ENCODE measurements around the gene ERC2.

Gene ERC2

GRCh38 chr3:55698831-55699230, 769.4 kb downstream of the ERC2 start:
- in situ Hi-C loops (cut with MboI; ENCODE audit: low sequenced_read_pairs) = no loop called here

- in situ Hi-C loops (cut with MboI; ENCODE audit: low sequenced_read_pairs) = no loop called here
Measured at GRCh38 chr3:55697177-55697865, 770.9 kb downstream of the ERC2 start.

- in situ Hi-C loops (cut with MboI; ENCODE audit: low sequenced_read_pairs) = no loop called here
Measured at GRCh38 chr3:55692957-55693558, 775.2 kb downstream of the ERC2 start.

- in situ Hi-C loops (cut with MboI; ENCODE audit: low sequenced_read_pairs) = no loop called here
Measured at GRCh38 chr3:55692295-55692956, 775.8 kb downstream of the ERC2 start.

- in situ Hi-C loops (cut with MboI; ENCODE audit: low sequenced_read_pairs) = no loop called here
Measured at GRCh38 chr3:55691141-55691540, 777.1 kb downstream of the ERC2 start.

GRCh38 chr3:55690726-55691125, 777.5 kb downstream of the ERC2 start:
- in situ Hi-C loops (cut with MboI; ENCODE audit: low sequenced_read_pairs) = no loop called here

GRCh38 chr3:55690177-55690576, 778.1 kb downstream of the ERC2 start:
- in situ Hi-C loops (cut with MboI; ENCODE audit: low sequenced_read_pairs) = no loop called here

- in situ Hi-C loops (cut with MboI; ENCODE audit: low sequenced_read_pairs) = no loop called here
Measured at GRCh38 chr3:55688154-55688553, 780.1 kb downstream of the ERC2 start.

GRCh38 chr3:55687526-55687925, 780.7 kb downstream of the ERC2 start:
- in situ Hi-C loops (cut with MboI; ENCODE audit: low sequenced_read_pairs) = no loop called here

GRCh38 chr3:55686426-55687254, 781.6 kb downstream of the ERC2 start:
- in situ Hi-C loops (cut with MboI; ENCODE audit: low sequenced_read_pairs) = no loop called here

GRCh38 chr3:55683666-55684270, 784.5 kb downstream of the ERC2 start:
- in situ Hi-C loops (cut with MboI; ENCODE audit: low sequenced_read_pairs) = no loop called here

GRCh38 chr3:55682461-55682860, 785.8 kb downstream of the ERC2 start:
- in situ Hi-C loops (cut with MboI; ENCODE audit: low sequenced_read_pairs) = no loop called here

- in situ Hi-C loops (cut with MboI; ENCODE audit: low sequenced_read_pairs) = no loop called here
Measured at GRCh38 chr3:55678546-55679216, 789.6 kb downstream of the ERC2 start.

GRCh38 chr3:55676643-55677042, 791.6 kb downstream of the ERC2 start:
- in situ Hi-C loops (cut with MboI; ENCODE audit: low sequenced_read_pairs) = no loop called here

GRCh38 chr3:55675478-55675877, 792.8 kb downstream of the ERC2 start:
- in situ Hi-C loops (cut with MboI; ENCODE audit: low sequenced_read_pairs) = no loop called here

GRCh38 chr3:55673764-55674163, 794.5 kb downstream of the ERC2 start:
- in situ Hi-C loops (cut with MboI; ENCODE audit: low sequenced_read_pairs) = no loop called here

GRCh38 chr3:55669133-55669532, 799.1 kb downstream of the ERC2 start:
- in situ Hi-C loops (cut with MboI; ENCODE audit: low sequenced_read_pairs) = no loop called here

GRCh38 chr3:55668359-55668758, 799.9 kb downstream of the ERC2 start:
- in situ Hi-C loops (cut with MboI; ENCODE audit: low sequenced_read_pairs) = no loop called here

GRCh38 chr3:55664387-55664786, 803.9 kb downstream of the ERC2 start:
- in situ Hi-C loops (cut with MboI; ENCODE audit: low sequenced_read_pairs) = no loop called here

GRCh38 chr3:55662683-55663082, 805.6 kb downstream of the ERC2 start:
- in situ Hi-C loops (cut with MboI; ENCODE audit: low sequenced_read_pairs) = no loop called here
